ENCODE measurements around the gene WNT5B. TPM values are rescaled to one million over a fixed set of nuclear protein-coding genes. Genes with fewer than 3 reads are reported as not detected.

Gene WNT5B
- total and polyA plus RNA-seq, 9 of the 15 experiments (the other 6 are each of a cell fraction or from before 2014, with no cell fraction given): 0.42 to 16.8 (median 5.4) TPM

DNA sequence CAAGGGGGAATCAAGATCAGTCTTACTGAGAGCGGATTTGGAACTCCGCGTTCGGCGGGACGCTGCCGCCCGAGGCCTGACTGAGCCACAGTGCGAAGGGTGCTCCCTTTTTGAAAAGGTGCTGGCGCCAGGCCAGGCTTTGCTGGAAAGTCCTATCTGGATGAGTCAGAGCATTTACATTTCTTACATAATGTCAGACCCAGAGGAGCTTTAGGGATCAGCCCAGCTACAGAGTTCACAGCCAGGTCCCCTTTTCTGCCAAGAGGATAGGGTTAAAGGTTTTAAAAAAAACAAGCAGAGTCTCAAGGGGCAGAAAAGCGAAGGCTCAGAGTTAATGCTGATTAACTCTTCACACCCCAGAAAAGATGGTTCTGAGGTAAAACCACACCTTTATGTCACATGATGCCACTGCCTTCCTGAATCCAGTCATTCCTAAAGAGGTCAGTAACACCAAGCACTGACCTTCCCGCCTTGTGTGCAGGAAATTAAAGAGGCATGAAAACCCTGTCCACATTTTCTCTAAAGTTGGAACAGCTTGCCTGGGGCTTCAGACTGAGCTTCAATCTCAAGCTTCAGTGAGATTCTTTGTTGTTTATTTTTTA is 22.9 kb upstream of the WNT5B start (continued):
- TF ChIP-seq ZNF512 (tag; IDR thresholded peaks at IDR 0.05): no peak
- TF ChIP-seq GATAD2B (IDR thresholded peaks at IDR 0.05; ENCODE audit: borderline replicate concordance): no peak
- TF ChIP-seq, protein P1, sequence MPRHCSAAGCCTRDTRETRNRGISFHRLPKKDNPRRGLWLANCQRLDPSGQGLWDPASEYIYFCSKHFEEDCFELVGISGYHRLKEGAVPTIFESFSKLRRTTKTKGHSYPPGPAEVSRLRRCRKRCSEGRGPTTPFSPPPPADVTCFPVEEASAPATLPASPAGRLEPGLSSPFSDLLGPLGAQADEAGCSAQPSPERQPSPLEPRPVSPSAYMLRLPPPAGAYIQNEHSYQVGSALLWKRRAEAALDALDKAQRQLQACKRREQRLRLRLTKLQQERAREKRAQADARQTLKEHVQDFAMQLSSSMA (CRISPR knock-in tag; IDR thresholded peaks at IDR 0.05): no peak
- no peak for TF ChIP-seq ZNF23 (CRISPR knock-in tag; IDR thresholded peaks at IDR 0.05)
- 0 out of 4 replicates have a peak, but pooled peaks of 1 of the 2 experiments have one; percentile 9 for TF ChIP-seq RCOR1 (IDR thresholded peaks at IDR 0.05; ENCODE audit: borderline replicate concordance in 1 of 2, low read depth in 2 of 2, low read length in 2 of 2)
- TF ChIP-seq ZKSCAN1 (IDR thresholded peaks at IDR 0.05; ENCODE audit: low read depth, low read length): no peak
- TF ChIP-seq PPARD (CRISPR knock-in tag; IDR thresholded peaks at IDR 0.05): no peak
- TF ChIP-seq KDM5B (IDR thresholded peaks at IDR 0.05; ENCODE audit: insufficient replicate concordance, low read depth, low read length): peak; percentile 63
- TF ChIP-seq CBFB (CRISPR knock-in tag; IDR thresholded peaks at IDR 0.05): no peak
- TF ChIP-seq CHD1 (IDR thresholded peaks at IDR 0.05; ENCODE audit: low read length): no peak
- no peak for TF ChIP-seq ZNF507 (tag; conservative IDR thresholded peaks at IDR 0.05)
- no peak for TF ChIP-seq ZBTB1 (CRISPR knock-in tag; IDR thresholded peaks at IDR 0.05; ENCODE audit: borderline replicate concordance, low read depth)
- peak; percentile 65; the same call in 1 of the 2 replicates for TF ChIP-seq SMARCC2 (IDR thresholded peaks at IDR 0.05; ENCODE audit: low read depth)
- no peak for TF ChIP-seq ETV1 (tag; conservative IDR thresholded peaks at IDR 0.05; ENCODE audit: low read depth)
- TF ChIP-seq ATF1 (CRISPR knock-in tag; IDR thresholded peaks at IDR 0.05): no peak
- no peak for TF ChIP-seq ATF1 (tag; IDR thresholded peaks at IDR 0.05)
- no peak for TF ChIP-seq XRCC3 (IDR thresholded peaks at IDR 0.05)
- TF ChIP-seq HMGN3 (IDR thresholded peaks at IDR 0.05; ENCODE audit: borderline replicate concordance, extremely low read depth, insufficient read length, low read depth, low read length): peak; percentile 41
- no peak for TF ChIP-seq ETS2 (tag; IDR thresholded peaks at IDR 0.05; ENCODE audit: borderline replicate concordance, poor library complexity, severe bottlenecking)
- TF ChIP-seq PHB (CRISPR knock-in tag; IDR thresholded peaks at IDR 0.05): no peak
- TF ChIP-seq USF1 (CRISPR knock-in tag; IDR thresholded peaks at IDR 0.05): no peak
- no peak for TF ChIP-seq ATF6 (CRISPR knock-in tag; IDR thresholded peaks at IDR 0.05)
- no peak for TF ChIP-seq ZNF77 (CRISPR knock-in tag; IDR thresholded peaks at IDR 0.05)
- peak; percentile 15 for TF ChIP-seq FOS (IDR thresholded peaks at IDR 0.05; ENCODE audit: extremely low read depth, insufficient read length)
- TF ChIP-seq LEF1 (IDR thresholded peaks at IDR 0.05): no peak
- no peak for TF ChIP-seq HMG20A (CRISPR knock-in tag; conservative IDR thresholded peaks at IDR 0.05)

All from K562 (cell line).